ENCODE data around the gene ZC3H10. TPM values are rescaled to one million over a fixed set of nuclear protein-coding genes. Genes with fewer than 3 reads are reported as not detected.

Gene ZC3H10
- total and polyA plus RNA-seq, 4 donors: 1.3 to 5.2 (median 1.9) TPM

- DNase-seq (ENCODE audit: low spot score): no peak
- Histone ChIP-seq H3K4me1 (ENCODE audit: control insufficient read depth in 4 of 4, insufficient read depth in 4 of 4, low read length in 3 of 4) (peaks cover 3 to 21% (median 15%) of the 10 kb centered on the region in 4 donors), H3K9ac (ENCODE audit: low read depth in 1 of 2, low read length in 2 of 2) (peak overlapping the region in 1 of 2 donors; percentile 40), H3K36me3 (ENCODE audit: control insufficient read depth in 4 of 4, insufficient read depth in 3 of 4, low read depth in 1 of 4, low read length in 3 of 4) (peaks cover 0 to 1% (median 0%) of the 10 kb centered on the region in 4 donors), H3K4me3 (ENCODE audit: low read depth in 1 of 3, low read length in 3 of 3) (no peak overlapping the region), H3K27me3 (ENCODE audit: control insufficient read depth in 4 of 4, insufficient read depth in 4 of 4, low read length in 3 of 4) (no peaks in the 10 kb centered on the region), H3K27ac (ENCODE audit: low read depth in 1 of 2, low read length in 2 of 2) (peak overlapping the region; percentile 93 to 99), H3K9me3 (ENCODE audit: control insufficient read depth in 4 of 4, low read length in 3 of 4) (no peaks in the 10 kb centered on the region)
- TF ChIP-seq YY1 (IDR thresholded peaks at IDR 0.05) (no peak), TAF1 (conservative IDR thresholded peaks at IDR 0.05) (no peak), EGR1 (IDR thresholded peaks at IDR 0.05; ENCODE audit: low read depth in 2 of 2) (no peak), SP1 (IDR thresholded peaks at IDR 0.05) (no peak), HNF4G (IDR thresholded peaks at IDR 0.05) (no peak), REST (IDR thresholded peaks at IDR 0.05) (no peak)
- TF ChIP-seq, protein P1, sequence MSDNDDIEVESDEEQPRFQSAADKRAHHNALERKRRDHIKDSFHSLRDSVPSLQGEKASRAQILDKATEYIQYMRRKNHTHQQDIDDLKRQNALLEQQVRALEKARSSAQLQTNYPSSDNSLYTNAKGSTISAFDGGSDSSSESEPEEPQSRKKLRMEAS (IDR thresholded peaks at IDR 0.05): no peak
- WGBS: 81% methylated on average over 1 of the region's 1 CpG
Measured at GRCh38 chr12:56078427-56078826, 39.6 kb upstream of the ZC3H10 start.

DNA sequence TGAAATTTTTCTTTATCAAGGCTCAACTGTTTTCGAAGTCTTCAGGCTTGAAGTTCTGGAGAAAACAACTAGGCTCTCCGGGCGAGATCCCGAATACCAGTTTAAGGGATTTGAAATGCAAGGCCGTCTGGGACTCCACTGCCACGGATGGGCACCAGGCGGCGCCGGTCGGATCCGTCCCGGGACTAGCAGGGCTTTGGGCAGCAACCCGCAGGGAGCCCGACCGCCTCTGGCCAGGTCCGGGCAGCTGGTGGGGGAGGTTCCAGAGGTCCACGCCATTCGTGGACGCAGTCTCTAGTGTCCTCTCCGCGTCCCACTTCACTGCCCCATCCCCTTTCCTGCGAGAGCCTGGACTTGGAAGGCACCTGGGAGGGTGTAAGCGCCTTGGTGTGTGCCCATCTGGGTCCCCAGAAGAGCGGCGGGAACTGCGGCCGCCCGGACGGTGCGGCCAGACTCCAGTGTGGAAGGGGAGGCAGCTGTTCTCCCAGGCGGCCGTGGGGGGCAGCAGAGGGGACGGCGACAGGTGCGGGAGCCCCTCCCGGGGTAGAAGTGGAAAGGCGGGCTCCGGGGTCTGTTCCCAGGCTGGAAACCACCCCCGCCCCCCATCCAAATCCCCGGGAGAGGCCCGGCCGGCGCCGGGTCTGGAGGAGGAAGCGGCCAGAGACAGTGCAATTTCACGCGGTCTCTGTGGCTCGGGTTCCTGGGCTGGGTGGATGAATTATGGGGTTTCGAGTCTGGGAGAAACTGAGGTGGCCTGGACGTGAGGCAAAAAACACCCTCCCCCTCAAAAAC is 38.9 kb upstream of the ZC3H10 start:
- peak; percentile 52 for TF ChIP-seq YY1 (IDR thresholded peaks at IDR 0.05)
- peak in 1 of 2 donors; percentile 17 for TF ChIP-seq GABPA (IDR thresholded peaks at IDR 0.05 in 1 of 2, conservative IDR thresholded peaks at IDR 0.05 in 1 of 2)
- peak; percentile 75 to 85 for TF ChIP-seq RAD21 (IDR thresholded peaks at IDR 0.05)
- TF ChIP-seq, protein P1 (IDR thresholded peaks at IDR 0.05): no peak
- TF ChIP-seq, protein P2, sequence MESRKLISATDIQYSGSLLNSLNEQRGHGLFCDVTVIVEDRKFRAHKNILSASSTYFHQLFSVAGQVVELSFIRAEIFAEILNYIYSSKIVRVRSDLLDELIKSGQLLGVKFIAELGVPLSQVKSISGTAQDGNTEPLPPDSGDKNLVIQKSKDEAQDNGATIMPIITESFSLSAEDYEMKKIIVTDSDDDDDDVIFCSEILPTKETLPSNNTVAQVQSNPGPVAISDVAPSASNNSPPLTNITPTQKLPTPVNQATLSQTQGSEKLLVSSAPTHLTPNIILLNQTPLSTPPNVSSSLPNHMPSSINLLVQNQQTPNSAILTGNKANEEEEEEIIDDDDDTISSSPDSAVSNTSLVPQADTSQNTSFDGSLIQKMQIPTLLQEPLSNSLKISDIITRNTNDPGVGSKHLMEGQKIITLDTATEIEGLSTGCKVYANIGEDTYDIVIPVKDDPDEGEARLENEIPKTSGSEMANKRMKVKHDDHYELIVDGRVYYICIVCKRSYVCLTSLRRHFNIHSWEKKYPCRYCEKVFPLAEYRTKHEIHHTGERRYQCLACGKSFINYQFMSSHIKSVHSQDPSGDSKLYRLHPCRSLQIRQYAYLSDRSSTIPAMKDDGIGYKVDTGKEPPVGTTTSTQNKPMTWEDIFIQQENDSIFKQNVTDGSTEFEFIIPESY (IDR thresholded peaks at IDR 0.05): peak; percentile 15
- TF ChIP-seq REST (IDR thresholded peaks at IDR 0.05): peak; percentile 68
- TF ChIP-seq RXRA (IDR thresholded peaks at IDR 0.05): peak in 1 of 2 donors; percentile 41
- TF ChIP-seq SP1 (IDR thresholded peaks at IDR 0.05): peak; percentile 34
- TF ChIP-seq NR2F2 (IDR thresholded peaks at IDR 0.05): no peak
- no peak for TF ChIP-seq FOXA2 (IDR thresholded peaks at IDR 0.05)
- no peak for TF ChIP-seq JUND (IDR thresholded peaks at IDR 0.05)
- TF ChIP-seq FOXA1 (IDR thresholded peaks at IDR 0.05): no peak
- TF ChIP-seq HNF4A (conservative IDR thresholded peaks at IDR 0.05): peak in 1 of 2 donors; percentile 22
- peak; percentile 87 for TF ChIP-seq CTCF (IDR thresholded peaks at IDR 0.05; ENCODE audit: low read depth, low read length, missing input control)
- peak; percentile 54 for TF ChIP-seq TAF1 (conservative IDR thresholded peaks at IDR 0.05)
- no peak for TF ChIP-seq HNF4G (IDR thresholded peaks at IDR 0.05)
- TF ChIP-seq, protein P3, sequence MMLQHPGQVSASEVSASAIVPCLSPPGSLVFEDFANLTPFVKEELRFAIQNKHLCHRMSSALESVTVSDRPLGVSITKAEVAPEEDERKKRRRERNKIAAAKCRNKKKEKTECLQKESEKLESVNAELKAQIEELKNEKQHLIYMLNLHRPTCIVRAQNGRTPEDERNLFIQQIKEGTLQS (IDR thresholded peaks at IDR 0.05): no peak
- TF ChIP-seq EGR1 (IDR thresholded peaks at IDR 0.05; ENCODE audit: low read depth in 2 of 2): peak in 1 of 2 donors; percentile 6
- H3K9ac ChIP-seq (ENCODE audit: low read depth in 1 of 2, low read length in 2 of 2): peak overlapping the region; percentile 40 to 79
- peak overlapping the region; percentile 59 to 88 (median 70) for H3K4me3 ChIP-seq (ENCODE audit: low read depth in 1 of 3, low read length in 3 of 3)
- H3K27ac ChIP-seq (ENCODE audit: low read depth in 1 of 2, low read length in 2 of 2): peak overlapping the region; percentile 93 to 99
- H3K4me1 ChIP-seq (ENCODE audit: control insufficient read depth in 4 of 4, insufficient read depth in 4 of 4, low read length in 3 of 4): peaks cover 5 to 28% (median 22%) of the 10 kb centered on the region in 4 donors
- H3K36me3 ChIP-seq (ENCODE audit: control insufficient read depth in 4 of 4, insufficient read depth in 3 of 4, low read depth in 1 of 4, low read length in 3 of 4): peaks cover 0 to 6% (median 1%) of the 10 kb centered on the region in 4 donors
- H3K9me3 ChIP-seq (ENCODE audit: control insufficient read depth in 4 of 4, low read length in 3 of 4): no peaks in the 10 kb centered on the region
- no peaks in the 10 kb centered on the region for H3K27me3 ChIP-seq (ENCODE audit: control insufficient read depth in 4 of 4, insufficient read depth in 4 of 4, low read length in 3 of 4)
- 1% methylated on average over 50 of the region's 50 CpGs for WGBS
- DNase-seq (ENCODE audit: low spot score): peak; percentile 79

Measured in liver (tissue), 9 donors.